GM18870 (cell line): ENCODE results near the gene RPL27.

Experiments used
- ATAC-seq: cut with Tn5 transposase; IDR thresholded peaks from one replicate; pipeline ENCODE4 v1.9.1; 2021; ENCODE audit warnings: moderate library complexity; ENCODE audit not compliant: unreplicated experiment

Gene RPL27

DNA sequence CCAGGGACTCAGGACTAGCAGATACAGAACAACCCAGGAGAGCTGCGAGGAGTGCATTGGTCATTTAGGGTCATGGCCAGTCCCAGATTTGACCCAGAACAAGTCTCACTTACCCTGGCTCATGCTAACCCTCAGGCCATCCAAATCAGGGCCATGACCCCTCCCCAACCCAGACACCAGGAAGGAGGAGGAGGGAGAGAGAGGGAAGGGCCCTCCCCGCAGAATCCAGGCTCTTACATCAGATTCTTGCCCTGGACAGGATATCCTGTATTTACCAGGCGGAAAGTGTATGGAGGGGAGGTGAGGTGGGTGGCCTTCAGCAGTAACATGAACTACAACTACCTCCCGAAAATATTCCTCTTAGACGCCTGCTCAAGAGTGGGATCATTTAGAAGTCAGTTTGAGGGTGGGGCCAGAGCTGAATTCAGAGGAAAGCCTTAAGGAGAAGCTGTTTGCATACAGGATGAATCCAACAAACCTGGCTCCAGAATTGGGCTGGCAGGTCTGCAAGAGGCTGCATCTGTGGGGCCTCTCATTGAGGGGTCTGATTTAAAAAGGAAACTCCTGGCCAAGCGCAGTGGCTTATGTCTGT, 21.9 kb downstream of the RPL27 start:
- no peak for ATAC-seq

DNA sequence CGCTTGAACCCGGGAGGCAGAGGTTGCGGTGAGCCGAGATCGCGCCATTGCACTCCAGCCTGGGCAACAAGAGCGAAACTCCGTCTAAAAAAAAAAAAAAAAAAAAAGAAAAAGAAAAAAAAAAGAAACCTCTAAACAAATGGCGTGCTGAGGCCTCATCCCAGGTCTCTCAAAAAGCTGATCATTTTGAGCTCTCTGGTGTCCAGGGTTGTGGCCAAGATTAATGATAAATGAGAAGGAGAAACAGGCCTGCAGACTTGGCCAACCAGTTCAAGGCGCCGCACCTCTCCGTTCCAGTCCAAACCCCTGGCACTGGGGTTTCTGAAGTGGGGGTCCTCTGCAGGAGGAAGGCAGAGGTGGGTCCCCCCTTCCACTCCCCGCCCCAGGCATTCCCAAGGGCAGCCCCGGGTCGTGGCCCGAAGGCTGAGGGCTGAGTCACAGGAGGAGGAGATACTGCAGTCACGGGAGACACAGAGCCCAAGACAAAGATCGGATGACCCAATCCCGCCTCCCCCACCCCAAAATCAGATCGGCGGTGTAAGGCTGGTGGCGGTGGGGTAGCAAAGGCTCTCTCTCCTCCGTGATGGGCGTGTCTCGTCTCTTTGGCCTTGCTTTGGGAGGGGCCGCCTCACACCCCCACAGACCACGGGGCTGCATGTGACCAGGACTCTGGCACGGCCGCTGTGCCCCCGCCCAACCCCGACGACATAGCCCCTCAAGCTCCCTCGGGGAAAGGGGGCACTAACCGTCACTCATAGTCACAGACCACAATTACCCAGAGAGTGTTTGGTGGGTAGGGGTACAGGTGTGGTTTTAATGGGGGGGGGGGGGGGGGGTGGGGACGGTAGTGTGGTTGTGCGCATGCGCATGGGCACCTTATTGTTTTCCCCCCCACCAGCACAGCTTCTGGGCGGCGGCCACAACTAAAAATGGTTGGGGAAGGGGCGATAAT, 22.8 kb downstream of the RPL27 start:
- no peak for ATAC-seq

DNA sequence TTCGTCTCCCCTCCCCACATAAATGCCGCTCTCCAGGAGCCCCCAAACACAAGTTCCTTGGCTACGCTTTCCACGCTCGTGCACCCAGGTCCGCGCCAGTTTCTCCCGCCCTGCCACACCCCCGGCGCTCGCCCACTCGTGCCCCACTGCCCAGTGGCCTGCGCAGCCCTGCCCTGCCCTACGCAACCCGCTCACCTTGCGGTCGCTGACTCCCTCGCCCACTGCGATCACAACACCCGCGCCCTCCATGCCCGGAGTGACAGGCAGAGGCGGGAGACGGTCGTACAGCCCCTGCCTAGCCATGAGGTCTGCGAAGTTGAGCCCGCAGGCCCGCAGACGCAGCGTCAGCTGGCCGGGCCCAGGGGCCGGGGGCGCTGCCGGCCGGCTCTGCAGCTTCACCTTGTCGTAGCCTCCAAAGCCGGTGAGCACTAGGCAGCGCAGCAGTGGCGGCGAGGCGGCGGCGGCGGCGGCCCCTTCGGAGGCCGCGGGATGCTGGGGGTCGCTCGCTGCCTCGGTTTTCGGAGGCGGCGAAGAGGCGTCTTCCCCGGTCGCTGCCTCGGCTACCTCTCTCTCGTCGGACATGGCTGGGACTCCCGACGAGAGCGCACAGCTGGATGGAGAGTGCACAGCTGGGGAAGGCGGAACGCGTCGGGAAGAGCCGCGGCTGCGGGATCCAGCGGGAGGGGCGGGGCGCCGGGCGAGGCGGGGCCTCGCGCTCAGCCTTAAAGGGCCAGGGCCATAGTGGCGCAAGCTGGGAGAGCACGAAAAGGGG, 23.7 kb downstream of the RPL27 start, which contains the start of gene VAT1:
TSS of gene VAT1 (minus strand) at position 645 of the 772 bp plus-strand sequence. CDS start at position 582, 63 bp downstream.
- ATAC-seq = no peak

DNA sequence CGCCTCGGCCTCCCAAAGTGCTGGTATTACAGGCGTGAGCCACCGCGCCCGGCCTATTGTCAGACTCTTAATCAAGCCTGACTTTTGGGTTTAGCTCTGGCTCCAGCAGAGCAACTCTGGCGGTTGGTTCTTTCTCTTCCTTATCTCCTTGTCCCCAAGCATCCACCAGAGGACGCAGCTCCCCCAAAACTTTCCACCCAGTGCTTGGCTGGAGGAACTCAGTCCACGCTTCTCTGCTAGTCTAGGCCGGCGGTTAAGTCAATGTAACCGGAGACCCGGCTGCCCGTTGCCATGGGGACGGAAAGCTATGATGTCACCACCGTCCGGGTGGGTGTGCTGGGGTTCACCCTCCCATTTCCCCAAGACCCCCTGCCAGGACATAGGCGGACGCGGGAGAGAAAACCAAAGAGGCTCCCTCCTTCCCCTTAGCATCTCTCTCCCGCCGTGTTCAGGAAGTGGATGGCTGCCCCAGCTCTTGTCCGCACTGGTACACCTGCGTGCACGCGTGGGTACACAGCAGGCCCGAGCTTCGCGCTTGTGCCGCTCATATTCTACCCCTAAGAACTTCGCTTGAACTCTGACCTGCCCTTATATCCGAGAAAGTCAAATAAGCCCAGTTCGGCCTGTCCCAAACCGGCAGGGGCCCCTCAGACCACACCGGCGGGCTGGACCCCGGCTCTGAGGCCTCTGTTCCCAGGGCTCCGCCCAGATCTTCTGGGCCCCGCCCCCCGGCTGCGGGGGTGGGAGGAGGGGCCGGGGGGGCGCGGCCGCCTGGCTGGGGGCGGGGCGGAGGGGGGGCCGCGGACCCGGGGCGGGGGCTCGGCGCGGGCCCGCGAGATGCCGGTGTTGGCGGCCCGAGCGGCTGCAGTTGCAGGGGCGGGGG, 26.4 kb downstream of the RPL27 start, which contains the start of gene RND2:
TSS of gene RND2 (plus strand) at position 825 of the 883 bp plus-strand sequence. CDS start 117 bp downstream, outside the sequence.
- ATAC-seq = no peak

DNA sequence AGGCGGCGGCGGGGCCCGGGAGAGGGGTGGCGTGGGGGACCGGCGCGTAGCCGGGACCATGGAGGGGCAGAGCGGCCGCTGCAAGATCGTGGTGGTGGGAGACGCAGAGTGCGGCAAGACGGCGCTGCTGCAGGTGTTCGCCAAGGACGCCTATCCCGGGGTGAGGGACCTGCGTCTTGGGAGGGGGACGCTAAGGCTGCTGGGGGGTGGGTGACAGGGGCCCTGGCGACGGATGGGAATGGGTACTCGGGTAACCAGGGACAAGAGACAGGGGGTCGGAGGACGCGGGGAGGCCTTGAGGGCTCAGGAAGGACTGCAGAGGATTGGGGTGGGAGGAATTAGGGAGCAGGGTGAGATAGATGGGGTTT, 27.1 kb downstream of the RPL27 start:
- no peak for ATAC-seq

DNA sequence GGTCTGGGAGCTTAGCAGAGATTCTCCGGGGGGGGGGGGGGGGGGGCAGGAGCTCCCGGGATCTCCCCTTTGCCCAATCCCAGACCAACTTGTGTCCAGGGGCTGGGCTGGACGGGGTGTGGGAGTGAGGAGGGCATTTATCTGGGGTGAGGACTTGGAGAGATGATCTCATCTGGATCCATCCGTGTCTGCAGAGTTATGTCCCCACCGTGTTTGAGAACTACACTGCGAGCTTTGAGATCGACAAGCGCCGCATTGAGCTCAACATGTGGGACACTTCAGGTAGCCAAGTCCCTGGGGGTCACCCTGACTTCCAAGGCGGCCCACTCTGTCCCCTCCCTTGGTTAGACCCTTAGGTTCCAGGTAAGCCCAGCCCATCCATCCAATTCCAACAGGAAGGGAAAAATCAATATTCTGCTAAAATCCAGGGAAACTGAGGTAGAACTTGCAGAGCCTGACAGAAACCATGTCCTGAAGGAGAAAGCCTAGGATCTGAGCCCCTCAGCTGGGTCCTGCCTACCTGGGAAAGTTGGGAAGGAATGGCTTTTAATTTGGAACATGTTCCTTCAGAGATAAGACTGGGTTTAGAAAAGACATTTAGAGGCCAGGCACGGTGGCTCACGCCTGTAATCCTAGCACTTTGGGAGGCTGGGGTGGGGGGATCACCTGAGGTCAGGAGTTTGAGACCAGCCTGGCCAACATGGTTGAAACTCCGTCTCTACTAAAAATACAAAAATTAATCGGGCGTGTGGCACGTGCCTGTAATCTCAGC, 27.7 kb downstream of the RPL27 start:
- ATAC-seq = no peak

DNA sequence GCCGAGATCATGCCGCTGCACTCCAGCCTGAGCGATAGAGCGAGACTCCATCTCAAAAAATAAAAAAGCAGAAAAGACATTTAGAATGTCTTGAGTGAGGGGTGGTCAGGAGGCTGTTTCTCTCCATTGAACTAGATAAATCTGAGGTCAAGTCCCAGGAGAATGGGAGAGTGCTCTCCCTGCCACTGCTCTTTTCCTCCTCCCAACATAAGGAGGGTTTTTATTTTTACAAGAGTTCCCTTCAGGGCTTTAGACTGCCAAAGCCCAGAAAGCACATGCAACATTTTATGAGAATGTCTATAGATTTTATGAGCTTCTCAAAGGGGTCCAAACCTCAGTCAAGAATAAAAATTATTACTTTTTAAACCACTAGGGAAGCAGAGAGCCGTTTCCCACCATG, 28.4 kb downstream of the RPL27 start:
- no peak for ATAC-seq

DNA sequence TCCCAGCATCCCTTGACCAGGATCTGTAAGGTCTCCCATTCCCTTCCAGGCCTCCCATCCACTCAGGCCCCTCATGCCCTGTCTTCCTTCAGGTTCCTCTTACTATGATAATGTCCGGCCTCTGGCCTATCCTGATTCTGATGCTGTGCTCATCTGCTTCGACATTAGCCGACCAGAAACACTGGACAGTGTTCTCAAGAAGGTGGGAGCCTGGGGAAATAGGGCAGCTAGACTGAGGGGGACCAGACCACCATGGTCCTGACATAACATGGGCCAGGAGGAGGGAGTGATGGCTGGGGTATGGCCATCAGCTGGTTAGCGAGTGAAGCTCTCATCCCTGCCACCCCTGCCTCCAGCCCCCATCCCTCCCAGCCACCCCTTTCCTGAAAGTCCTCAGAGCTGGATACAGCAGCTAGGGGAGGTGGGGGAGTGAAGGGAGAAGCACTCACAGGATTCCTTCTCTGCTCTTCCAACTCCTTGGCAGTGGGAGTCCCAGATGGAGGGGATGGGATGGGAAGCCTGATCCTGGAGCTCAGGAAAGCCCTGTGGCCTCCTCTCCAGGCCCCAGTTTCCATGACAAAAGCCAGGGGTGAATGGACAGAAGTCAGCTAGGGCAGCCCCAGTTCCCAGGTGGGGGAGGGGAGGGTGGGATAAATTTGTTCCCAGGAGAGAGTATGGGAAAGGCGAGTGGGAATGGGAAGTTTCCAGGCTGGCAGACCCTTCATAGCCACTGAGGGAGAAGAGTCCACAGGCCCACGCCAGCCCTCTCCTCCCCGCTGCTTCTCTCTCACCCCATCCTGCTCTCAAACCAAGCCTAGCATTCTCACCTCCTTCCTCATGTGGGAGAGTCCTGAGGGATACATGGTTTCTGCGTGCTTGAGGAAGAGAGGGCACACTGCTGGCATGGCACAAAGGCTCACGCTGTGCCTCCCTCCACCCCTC, 29.1 kb downstream of the RPL27 start:
- ATAC-seq = no peak

DNA sequence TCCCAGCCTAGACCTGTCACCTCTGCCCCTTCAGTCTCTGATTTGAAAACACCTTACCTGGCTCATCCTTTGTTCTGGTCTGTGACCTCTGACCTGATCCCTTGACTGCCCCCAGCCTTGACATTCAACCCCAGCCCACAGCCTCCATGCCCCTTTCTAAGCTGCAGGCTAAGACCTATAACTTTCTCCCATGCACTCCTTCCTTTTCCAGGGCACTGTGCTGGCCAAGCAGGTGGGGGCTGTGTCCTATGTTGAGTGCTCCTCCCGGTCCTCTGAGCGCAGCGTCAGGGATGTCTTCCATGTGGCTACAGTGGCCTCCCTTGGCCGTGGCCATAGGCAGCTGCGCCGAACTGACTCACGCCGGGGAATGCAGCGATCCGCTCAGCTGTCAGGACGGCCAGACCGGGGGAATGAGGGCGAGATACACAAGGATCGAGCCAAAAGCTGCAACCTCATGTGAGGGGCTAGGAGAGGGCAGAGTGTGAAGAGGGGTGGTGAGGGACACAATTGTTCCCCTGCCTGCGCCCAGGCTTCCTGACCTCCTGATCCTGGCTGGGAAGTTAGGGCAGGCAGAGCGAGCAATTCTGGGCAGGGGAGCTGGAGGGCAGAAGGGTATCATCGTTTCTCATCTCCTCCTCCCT, 30.1 kb downstream of the RPL27 start:
- ATAC-seq = no peak

DNA sequence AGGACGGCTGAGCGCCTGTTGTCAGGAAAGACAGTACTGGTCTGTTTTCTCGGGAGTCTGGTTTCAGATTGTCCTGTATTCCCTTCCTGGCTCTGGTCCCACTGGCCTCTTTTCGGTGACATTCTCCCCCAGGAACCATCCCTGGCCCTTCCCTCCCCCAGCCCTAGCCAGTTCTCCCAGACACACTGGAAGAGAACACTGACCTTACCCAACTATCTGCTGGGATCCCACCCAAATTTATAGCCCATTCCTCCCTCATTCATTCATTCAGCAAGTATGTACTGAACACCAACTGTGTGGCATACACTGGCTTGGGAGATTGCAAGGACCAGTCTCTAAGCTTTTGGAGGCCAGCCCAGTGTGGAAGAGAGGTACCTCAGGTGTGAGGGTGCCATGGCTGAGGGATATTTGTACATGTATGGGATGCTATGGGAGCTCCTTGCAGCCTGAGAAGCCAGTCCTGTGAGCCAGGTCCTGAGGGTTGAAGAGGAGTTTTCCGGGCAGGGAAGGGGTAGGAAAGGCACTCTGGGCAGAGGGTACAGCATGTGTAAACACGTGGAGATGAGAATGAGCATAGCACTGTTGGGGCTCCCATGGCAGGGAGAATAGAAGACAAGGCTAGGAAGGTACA, 32.0 kb downstream of the RPL27 start:
- ATAC-seq = no peak

DNA sequence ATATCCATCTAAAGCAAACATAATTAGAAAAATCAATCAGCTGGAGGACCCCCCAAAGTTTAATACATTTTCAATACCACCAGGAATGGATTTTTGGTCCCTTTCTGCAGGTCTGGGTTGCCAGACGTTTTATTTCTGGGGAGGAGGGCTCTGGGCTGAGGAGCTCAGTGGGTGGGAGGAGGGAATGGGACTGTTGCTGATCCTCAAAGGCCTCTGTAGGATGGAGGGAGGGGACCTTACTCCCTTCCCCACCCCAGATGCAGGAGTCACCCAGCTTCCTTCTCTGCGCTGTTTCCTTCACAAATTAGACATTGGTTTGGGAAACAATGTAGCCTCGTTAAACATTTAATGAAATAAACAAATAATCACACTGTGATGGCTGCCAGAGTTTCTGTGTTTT, 33.4 kb downstream of the RPL27 start:
- ATAC-seq = no peak

DNA sequence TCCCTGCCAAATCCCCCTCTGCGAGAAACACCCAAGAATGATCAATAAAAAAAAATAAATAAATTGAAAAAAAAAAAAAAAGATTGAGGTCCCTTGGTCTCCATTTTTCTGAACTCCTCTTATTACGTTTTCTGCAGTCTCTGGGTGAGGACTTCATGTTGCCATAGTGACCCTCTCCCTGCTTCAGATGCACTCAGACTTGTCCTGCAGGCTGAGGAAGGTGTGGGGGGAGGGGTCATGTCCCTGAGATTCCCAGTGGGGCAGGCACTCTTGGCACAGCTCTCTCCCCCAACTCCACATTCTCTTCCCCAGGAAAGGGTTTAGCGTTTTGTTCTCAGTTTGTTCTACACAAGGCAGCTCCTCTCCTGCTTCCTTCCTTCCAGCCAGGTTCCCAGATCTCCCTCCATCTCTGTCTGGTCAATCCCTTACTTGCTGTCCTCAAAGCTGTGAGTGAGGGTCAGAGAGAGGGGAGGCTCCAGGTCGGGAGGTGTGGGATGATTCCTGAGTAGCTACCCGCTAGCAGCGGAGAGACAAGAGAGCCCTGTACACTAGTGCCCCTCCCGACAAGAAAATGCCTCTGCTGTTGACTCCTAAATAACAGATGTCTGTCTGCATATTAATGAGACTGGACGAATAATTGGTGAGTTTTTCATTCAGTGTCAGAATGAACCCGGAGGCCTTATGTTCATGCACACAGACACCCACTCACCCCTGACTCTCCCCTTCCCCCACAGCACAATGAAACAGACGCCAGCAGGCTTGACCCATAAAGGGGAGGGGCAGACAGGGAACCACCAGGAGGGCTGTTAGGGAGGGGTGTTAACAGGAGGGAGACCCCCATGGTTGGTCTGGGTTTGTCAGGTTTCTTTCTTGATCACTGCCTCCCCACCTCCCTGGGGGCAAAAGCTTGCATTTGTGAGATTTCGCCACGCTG, 36.0 kb downstream of the RPL27 start:
- ATAC-seq = no peak

DNA sequence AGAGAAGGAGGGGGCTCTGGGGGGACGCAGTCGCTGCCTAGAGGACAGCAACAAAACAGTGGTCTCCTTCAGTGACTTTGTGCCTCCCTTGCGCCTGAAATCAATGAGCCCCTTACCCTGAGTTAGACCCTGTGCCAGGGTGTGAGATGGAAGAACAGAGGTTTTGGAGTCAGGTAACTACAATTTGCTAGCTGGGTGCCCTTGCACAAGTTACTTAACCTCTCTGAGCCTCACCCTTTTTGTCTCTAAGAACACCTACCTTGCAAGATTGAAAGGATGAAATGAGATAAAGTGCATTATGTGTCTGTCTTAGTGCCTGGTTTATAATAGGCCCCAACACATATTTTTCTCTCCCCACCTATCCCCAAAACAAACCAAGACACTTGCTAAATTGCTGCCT, 36.7 kb downstream of the RPL27 start:
- no peak for ATAC-seq

DNA sequence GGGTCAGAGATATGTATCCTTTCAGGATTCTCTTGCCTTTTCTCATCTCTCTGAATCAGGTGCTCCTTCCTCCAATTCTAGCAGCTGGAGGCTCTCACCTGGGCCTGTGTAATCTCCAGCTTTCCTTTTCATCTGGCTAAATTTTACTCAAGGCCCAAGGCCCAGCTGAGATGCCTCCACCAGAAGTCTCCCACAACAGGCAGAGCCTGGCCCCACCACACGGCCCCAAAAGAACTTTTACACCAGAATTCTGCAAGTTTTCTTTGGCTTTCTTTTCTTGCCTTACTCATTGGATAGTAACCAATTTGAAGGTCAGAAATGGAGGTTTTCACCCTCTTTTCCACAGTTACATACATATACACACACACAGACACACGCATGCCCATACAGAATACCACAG, 41.4 kb downstream of the RPL27 start:
- ATAC-seq = no peak

DNA sequence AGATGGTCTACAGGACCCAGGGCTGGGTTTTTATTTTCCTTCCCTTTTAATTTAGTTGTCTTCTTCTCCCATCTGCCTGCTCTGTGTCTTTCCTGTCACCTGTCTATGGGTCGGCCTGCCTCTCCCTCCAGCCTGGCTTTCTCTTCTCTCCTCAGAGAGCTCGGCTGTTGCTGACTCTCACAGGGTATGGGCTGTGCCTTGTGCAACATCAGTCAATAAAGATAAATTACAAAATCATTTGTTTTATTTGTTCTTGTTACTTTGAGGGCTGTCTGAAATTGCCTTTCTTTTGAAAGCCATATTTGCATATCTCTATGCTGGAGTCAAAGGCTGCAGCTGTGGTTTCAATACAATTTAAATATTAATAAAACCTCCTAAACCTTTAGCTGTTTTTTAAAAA, 42.4 kb downstream of the RPL27 start:
- no peak for ATAC-seq

DNA sequence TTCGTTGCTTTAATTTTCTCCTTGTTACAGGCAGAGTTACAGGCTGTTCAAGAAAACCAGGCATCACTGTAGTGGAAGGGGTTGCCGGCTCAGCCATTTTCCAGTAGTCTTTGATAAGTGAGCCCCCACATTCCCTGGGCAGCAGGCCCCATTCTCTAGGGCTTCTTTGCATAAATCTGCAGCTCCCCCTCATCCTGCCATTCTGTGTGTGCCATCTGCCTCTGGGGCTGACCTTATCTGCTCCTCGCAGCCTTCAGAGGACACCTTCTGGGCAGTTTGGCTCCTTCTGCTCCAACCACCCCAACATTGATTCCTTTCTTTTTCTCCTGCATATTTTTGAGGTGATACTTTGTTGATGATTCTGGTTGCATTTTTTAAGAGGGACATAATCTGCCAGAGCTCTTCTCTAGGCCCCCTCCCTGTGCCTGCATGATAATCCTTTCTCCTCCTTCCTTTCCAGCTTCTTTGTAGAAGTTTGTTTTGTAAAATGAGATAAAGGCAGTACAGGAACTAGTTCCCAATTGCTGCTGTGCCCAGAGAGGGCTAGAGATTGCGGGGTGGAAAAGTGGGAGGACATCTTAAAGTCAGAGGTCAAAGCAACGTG, 43.9 kb downstream of the RPL27 start:
- no peak for ATAC-seq
